ENCODE data around the gene NKX2-1.

The NKX2-1 gene

DNA sequence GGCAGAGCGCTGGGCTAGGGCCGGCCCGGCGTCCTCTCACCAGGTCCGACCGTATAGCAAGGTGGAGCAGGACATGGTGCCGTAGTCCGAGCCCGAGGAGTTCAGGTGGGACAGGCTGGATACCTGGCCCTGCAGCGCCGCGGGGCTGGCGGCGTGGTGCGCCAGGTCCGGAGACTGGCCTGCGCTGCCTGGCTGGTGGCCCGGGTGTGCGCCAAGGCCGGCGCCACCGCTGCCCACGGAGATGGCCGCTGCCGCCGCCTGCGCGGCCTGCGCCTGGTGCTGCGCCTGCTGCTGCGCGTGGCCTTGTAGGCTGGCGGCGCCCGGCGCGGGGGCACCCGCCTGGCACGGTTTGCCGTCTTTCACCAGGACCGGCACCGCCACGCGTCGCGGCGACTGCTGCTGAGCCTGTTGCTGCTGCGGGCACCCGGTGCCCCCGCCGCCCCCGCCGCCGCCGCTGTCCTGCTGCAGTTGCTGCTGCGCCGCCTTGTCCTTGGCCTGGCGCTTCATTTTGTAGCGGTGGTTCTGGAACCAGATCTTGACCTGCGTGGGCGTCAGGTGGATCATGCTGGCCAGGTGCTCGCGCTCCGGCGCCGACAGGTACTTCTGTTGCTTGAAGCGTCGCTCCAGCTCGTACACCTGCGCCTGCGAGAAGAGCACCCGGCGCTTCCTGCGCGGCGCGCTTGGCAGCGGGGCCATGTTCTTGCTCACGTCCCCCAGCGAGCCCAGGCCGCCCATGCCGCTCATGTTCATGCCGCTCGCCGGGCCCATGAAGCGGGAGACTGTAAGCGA, 2.6 kb downstream of the NKX2-1 start:
- no peak for DNase-seq (ENCODE audit: low spot score)

DNA sequence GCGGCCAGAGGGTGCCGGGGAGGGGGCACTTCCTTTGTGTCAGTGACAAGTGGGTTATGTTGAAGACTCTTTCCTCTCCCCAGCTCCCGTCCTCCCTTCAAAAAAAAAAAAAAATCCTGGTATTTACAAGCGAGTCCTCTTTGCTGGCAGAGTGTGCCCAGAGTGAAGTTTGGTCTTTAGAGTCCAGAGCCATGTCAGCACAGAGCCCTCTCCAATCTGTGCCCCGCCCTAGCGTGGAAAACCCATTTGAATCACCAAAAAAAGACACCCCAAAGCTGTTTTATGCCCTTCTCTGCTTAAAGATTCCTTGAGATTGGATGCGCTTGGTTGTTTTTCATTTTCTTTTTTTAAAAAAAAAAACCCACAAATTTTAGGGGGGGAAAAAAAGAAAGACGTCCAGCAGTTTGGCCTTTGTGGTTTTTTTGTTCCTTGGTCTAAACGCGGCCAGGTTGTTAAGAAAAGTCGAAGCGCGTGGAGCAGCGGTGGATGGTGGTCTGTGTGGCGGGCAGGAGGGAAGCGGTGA, 3.3 kb downstream of the NKX2-1 start:
- DNase-seq (ENCODE audit: low spot score) = no peak

DNA sequence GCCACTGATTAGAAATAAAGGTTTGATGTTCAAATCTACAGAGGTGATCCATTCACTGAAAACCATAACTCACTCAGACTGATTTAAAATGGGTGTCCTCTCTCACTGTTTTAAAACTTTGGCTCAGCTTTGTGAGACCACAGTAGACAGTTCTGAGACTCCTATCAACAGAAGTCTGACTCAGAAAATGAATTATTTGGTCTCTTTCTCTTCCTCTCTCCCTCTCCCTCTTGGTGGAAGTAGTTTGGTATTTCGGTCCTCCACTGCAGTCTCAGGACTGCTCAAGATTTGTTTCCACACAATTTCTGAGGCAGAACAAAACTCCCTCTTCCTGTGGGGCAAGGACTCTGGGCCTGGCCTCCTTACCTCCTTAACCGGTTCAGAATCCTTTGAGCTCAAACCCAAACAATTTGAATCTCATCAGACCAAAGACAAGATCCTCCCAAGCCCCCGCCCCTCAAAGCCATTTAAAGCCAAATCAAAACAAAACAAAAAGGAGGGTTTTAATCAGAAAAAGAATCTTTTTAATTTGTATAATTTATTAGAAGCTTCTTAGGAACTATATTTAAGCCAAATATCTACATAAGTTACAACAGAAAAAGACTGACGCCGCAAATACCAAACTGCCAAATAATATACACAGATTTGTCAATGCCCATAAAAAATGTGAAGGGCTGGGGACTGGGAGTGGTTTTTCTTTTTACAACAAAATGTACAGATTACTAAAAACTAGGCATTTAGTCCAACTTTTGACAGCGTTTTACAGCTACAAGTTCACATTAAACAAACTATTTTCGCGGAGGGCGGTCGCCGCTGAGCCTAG, 3.9 kb downstream of the NKX2-1 start:
- DNase-seq (ENCODE audit: low spot score) = no peak

DNA sequence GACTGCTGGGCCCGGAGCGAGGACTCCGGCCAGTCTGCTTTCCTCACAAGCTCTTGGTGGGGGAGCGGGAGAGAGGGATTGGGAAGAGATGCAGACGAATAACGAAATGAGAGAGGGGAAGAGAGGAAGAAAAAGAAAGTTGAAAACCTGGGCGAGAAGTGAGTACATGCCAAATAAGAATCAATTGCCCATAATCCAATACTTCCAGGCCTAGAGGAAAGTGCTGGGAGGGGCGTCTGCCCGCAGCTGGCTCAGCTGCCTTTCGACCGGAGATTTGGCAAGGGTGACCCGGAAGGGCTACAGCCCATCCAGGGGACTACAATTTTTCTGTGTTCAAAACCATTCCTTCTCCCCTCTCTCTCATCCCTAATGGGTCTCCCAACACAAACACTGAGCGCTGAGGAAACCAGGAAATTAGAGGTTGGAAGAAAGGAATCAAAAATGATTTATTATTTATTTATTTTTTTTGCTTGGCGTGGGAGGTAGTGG, 4.9 kb downstream of the NKX2-1 start:
- DNase-seq (ENCODE audit: low spot score) = no peak

DNA sequence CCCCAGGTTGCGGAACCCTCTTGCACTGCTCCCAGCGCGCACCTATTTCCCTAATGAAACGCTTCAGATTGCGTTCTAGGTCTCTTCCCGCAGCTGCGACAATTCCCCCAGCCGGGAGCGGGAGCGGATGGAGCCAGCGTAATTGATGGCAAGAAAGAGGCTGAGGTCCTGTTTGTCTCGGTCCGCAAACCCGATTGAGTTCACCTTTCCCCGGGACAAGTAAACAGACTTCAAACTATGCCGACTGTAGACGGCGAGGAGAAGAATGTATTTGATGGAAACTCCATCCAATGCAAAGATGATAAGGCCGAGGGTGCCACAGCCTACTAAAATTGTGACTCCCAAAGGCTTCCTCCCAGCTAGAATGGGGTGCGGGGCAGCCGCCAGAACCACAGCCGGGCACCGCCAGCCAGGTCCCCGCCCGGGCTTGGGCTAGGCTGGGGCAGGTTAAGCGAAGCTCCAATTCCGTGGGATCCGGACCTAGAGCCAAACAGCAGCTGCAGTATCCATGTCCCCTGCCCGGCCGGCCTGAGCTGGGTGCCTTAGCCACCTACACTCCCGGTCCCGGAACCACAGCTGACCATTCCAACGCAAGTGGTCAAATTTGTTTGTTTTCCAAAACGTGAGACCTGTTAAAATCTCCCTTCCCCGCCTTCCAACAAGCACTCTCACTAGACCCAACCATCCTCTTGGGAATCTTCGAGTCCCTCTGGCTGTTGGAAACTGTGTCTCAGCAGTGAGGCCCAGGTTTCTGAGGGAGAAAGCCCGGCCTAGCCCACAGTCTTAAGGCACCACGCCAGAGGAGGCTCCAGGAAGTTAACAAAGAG, 5.5 kb downstream of the NKX2-1 start:
- DNase-seq (ENCODE audit: low spot score) = no peak

DNA sequence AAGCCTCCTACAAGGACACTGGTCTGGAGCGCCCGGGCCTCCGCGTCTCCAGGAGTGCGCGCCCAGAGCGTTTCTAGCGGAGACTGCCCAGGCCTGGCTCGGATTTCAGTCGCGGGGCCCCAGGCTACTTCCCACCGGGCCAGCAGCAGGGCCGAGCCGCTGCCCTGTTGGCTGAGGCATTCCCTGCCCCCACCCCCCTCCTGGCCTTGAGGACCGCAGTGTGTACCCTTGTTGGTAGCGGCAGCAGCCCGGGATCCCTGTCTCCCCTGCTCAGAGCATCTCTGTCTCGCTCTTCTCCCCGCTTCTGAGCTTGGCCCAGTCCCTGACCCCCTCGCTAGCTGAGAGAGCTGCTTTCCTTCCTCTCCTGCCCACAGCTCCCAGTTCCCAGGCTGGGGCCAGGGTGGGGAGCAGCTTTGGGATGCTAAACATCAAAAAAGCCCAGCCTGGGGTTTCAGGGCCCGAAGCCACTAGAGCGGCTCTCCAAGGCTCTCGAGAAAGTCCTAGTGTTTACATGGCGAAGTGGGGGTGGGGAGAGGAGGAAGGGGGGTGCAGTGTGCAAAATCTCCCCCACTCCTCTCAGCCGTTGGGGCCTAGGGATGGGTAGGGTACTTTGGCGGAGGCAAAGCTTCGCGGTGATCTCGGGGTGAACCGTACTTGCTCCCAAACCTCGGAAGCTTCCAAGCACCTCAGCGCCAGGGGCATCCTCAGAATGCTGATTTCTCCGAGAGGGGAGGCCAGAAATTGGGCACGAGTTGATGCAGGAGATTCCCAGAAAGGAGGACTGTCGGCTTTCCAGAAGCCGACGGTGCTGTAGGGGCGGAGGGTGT, 6.4 kb downstream of the NKX2-1 start:
- DNase-seq (ENCODE audit: low spot score) = no peak

DNA sequence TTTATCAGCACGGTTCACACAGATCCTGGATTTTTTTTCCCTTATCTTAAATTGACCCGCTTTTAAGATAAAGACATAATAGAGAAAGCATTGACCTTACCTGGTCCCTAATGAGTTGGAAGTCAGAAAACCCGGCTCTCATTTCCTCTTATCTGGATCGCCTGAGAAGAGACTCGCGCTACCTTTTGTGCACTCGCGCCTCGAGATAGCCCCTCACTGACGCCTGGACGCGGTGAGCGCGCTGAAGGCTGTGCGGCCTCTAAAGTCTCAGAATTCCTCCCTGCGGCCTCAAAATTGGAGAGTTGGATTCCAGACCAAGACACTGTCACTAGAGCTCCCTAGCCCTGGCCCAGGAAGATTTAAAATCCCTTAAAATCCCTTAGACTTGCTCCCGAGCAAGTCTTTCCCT, 7.0 kb downstream of the NKX2-1 start:
- no peak for DNase-seq (ENCODE audit: low spot score)

DNA sequence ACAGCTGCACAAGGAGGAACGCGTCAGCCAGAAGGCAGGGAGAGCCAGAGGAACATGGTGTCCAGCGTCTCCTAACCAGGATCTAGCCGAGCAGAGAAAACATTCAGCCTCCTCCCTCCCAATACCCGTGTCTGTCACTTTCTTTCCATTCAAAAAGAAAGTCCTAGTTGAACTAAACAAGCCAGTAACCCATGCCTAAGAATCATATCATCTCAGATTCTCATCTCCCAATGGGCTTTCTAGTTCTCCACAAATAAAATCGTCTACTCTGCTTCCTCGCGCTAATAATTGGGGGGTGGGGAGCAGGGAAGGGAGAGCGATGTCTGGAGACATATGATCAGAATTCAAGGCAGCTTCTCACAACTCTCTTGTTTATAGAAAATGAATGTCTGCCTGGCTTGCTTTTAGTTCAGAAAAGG, 7.4 kb downstream of the NKX2-1 start:
- DNase-seq (ENCODE audit: low spot score) = no peak

DNA sequence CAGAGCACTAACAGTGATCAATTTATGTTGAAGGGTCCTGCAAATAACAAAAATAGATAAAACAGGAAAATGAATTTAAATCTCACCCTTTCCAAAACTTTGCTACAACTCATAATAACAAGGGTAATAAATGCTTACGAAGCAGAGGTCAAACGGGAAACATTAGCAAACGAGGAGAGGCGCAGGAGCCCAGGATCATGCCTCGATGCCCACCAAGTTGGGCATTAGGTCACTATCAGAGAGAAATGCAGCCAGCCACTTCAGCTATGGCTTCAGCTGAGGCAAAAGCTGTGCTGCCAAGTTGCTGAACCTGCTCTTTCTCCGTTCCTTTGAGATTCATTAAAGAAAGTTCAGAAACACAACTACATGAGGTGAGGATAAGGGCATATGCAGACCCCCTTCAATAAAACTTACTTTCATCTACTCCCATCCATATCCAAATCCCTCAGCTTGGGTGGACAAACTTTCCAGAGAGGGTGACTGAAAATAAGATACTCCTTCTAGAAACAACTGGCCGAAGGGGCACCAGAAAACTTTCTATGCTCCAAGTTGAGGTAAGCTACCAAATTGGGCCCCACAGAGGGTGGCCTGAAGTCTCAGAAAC, 7.9 kb downstream of the NKX2-1 start:
- DNase-seq (ENCODE audit: low spot score) = no peak

DNA sequence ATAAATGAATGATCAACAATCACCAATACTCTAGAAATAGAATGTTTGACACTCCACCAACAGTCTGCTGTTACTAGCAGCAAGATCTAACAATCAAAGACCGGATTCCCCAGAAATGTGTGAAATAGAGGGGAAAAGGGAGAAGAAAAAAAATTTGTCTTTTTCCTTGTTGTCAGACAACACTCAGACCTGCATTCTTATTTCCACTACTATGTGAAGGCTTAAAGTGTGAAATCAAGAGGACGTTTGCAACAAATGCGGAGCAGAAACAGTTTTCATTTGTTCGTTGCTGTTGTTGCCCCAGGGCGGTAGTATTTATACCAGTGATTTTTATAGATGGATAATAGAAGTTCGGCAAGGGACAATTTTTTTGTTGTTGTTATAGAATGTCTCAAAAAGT, 9.2 kb downstream of the NKX2-1 start:
- no peak for DNase-seq (ENCODE audit: low spot score)

DNA sequence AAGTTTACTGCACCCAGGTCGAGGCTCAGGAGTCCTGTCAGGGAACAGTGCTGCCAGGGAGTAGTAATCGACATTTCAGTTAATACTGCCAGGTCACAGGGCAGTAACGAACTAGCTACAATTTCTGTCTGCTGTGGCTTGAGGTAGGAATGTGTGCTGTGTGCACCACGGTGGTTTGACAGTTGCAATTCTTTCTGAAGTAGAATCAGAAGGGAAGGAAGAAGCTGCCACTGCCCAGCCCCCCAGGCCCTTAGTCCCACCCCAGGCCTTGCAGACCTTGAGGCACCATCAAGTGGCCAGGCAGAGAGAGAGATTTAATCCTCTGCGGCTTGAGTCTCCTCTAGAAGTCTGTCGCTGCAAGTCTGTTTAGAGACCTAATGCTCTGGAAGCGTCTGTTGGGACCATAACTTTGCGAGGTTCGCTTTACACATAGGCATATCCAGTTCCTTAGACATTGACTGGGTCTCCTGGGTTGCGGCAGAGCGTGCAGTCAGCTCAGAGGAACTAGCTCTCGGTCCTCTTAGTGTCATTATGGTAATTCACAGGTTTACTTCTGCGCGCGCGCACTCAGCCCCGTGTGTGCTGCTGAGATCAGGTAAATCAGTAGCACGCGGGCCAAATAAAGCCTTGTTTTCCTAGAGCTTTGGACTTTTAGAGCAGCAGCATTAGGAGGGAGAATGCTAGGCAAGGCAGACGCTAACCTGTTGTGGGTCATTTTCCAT, 9.8 kb downstream of the NKX2-1 start:
- no peak for DNase-seq (ENCODE audit: low spot score)

DNA sequence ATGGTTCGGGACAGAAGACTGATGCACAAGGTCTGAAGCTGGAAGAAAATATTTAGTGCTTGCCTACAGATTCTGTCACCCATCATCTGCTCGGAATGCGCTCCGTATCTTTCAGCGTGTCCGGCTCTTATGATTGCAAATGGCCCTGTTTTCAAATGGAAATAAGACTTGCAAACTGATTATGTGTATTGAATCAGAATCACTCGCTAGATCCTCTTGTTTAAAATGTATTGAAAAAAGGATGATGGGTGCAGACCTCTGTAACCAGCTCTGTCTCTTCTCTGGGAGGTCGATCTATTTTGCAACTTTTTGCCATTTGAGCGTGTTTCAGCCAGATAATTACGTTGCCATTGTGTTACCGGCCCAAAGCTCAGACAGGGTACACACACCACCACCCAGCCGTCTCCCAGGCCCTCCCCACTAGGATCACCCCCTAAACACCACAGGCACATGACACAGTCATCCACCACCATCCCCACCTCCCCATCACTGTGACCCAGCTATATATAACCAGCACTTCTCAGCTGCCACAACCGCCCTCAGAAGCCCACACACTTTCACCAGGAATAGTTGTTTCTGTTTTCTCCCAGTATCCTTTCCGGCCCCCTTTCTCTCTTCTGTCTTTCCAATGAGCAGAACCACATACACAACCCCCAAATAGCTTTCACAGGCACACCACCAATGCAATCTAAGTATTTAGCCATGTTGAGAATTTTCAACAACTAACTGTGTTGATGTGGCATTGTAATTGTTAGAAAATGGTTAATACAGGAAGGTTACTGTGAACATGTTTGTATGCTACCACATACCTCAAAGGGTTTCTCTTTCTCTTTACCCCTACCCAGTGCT, 10.7 kb downstream of the NKX2-1 start:
- DNase-seq (ENCODE audit: low spot score) = no peak

DNA sequence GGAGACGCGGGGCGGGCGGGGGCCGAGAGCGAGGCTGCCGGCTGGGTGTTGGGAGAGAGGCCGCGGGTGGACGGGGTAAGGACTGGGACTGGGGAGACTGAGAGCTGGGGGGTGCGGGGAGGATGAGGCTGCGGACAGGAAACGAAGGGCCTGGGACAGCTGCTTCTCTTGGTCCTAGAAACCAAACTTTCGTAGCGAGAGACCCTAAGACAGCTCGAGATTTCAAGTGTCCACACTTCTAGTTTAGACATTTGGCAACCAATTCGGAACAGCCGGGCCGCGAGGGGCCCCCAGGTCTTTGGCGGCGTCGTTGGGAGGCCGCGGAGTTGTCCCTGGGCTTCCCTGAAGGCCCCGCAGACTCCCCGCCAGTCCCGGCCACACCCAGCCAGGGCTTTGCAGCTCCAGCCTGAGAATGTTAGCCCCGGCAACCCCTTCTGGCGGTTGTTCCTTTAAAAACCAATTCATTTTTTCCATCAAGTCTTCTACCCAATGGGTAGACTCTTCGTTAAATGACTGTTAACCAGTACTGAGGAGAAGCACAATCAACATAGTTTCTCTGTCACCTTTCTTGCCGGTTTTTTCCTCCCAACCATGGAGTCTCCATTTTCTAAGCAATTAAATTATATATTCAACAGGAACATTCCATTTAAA, 11.5 kb downstream of the NKX2-1 start:
- DNase-seq (ENCODE audit: low spot score) = no peak

DNA sequence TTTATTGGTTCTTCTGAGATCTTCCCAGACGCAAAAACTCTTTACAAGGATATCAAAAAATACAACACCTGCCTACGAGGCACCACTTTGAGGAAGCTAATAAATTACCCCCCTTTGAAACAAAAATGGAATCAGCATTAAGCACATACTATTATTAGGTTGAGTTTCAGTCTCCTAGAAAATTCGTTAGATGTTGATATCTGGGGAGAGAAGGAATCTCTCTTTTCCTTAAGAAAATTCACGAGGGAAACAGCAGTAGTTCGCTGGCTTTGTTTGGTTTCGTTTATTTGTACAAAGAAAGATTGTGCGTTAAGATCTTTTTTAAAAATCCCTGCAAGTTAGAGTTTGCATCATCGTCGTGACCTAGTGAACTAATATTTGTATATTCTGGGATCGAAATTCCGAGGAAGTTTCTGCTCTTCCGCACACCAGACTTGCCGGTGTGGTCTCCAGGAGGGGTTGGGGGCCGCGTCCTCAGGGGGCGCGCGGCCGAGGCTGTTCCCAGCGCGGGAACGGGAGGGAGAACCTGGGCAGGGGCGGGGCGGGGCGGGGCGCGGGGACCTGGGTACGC, 12.1 kb downstream of the NKX2-1 start:
- DNase-seq (ENCODE audit: low spot score) = no peak

DNA sequence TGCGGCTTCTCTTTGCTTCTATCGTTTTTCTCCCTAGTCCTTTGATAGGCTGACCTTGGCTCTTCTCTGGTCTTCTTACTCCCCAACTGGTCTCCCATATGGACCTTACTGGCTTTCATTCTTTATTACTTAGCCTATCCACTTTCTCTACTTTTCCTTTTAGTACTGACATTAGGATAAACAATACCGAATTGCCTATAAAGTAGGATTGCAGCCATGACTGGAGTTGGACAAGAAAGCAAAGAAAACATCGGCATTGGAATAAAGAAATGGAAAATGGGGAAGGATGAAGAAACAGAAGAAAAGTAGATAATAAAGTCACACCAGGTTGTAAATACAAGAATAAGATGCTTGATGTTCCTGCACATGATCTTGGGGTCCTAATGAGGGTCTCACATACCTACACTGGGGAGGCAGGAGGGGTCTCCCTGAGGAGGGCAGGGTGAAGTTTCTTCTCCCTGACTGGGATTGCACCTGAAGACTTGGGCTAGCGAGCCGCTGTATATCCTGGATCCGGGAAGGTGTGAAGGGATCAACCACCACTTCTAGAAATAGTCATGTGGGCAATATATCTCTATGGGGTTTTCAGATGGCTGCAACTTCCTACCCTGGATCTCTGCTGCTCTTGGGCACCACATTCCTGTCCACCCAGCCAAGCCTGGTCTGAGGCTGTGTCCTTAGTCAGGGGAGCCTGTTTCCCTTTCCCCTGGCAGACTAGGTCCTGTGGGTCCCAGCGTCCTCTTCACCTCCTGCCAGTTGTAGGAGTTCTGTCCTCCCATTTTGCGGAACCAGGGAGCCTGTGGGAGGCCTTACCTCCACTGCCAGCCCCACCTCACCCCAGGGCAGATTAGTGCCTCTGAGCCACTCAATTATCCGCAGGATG, 13.1 kb downstream of the NKX2-1 start:
- DNase-seq (ENCODE audit: low spot score) = no peak

DNA sequence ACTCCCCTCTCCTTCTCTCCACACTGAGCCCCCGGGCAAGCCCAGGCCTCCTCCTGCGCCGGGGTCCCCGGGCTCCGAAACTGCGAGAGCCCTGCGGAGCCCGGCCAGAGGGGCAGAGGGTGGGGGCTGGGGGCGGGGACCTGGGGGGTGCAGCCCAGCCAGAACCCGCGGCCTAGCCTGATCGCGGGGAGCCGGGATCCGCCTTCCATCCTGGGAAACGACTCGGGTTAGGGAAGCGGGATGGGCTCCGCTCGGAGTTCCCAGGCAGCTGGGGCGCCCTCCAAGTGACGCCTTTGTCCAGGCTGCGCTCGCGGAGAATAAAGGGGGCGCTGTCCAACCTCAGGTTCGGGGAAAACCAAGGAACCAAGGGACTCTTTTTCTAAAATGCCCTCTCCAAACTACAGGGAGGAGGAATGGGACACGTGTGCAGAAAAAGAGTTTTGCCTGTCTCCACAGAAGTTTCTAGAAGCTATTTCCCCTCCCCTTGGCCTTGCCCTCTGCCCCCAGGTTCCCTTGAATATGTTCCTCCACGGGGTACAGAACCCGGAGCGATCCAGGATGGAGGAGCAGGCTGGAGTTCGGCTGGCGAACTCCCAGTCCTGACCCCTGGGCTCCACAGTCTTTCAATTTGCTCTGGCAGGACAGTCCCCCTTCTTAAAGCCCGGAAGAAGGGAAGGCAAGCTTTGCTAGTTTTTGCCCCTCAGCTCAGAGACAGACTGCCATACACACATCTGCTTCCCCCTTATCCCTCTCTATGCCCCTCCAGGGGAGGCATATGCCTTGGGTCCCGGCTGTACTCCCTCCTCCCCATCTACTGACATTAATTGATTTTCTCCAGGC, 13.9 kb downstream of the NKX2-1 start:
- no peak for DNase-seq (ENCODE audit: low spot score)

All from NAMALWA (cell line).